Lower leg skin (tissue), 4 donors: ENCODE results near the gene MRPL21. TPM values are rescaled to one million over a fixed set of nuclear protein-coding genes. Genes with fewer than 3 reads are reported as not detected.

Experiments
- DNase-seq, 2 donors: peaks; one replicate each; pipeline ENCODE4 v3.0.0-alpha.2; 2019; ENCODE audit warnings: low spot score in 2 of 2
- H3K4me3 ChIP-seq: fragments of 200-600 bp; sonication (generic); 2 replicates; pipeline ENCODE4 v1.5.1; 2017; ENCODE audit warnings: mild to moderate bottlenecking, low read depth; ENCODE audit not compliant: poor library complexity, severe bottlenecking
- CTCF ChIP-seq, 3 donors: fragments of 450-650 bp; IDR thresholded peaks; one replicate each; pipeline ENCODE4 v1.5.1; 2016; ENCODE audit warnings: antibody characterized with exemption in 3 of 3, mild to moderate bottlenecking in 3 of 3, moderate library complexity in 2 of 3
- POLR2A ChIP-seq, 2 donors: fragments of 450-650 bp; IDR thresholded peaks; one replicate each; pipeline ENCODE4 v1.6.1; 2016 to 2017; ENCODE audit warnings: antibody characterized with exemption in 2 of 2, mild to moderate bottlenecking in 1 of 2, moderate library complexity in 1 of 2
- WGBS, 2 donors: methylation state at CpG; one replicate each; pipeline ENCODE4 v1.1.5; 2018; 5-methylcytosine and 5-hydroxymethylcytosine counted together
- intact Hi-C: fragments of 100-400 bp; cut with DNase I; formaldehyde crosslinking; loops from one replicate; pipeline ENCODE4 v1.15.0; 2023; ENCODE audit warnings: low total_unique reads
- total RNA-seq, 4 donors: library from RNA; depleted of rRNA; stranded (reverse); fragments of >200 nt; gene quantifications; one replicate each; pipeline ENCODE4 v1.1.0, GENCODE V29; 2016

Gene MRPL21
- total RNA-seq, 4 donors from 2014 or later, result 34.0 to 54.5 (median 41.8) TPM

GRCh38 chr11:68933605-68934320 lies 30.1 kb upstream of the MRPL21 start:
- TF ChIP-seq POLR2A (IDR thresholded peaks at IDR 0.05) (no peak), CTCF (IDR thresholded peaks at IDR 0.05) (no peak)
- H3K4me3 ChIP-seq, result no peak overlapping the region
- intact Hi-C loops, result no loop called here
- 87 to 89% methylated on average over 17 of the region's 17 CpGs for WGBS, 2 donors
- DNase-seq, result no peak

- DNase-seq, result no peak
- H3K4me3 ChIP-seq, result no peak overlapping the region
- 98% methylated on average over 21 to 24 of the region's 24 CpGs for WGBS, 2 donors
- TF ChIP-seq POLR2A (IDR thresholded peaks at IDR 0.05), result no peak
- TF ChIP-seq CTCF (IDR thresholded peaks at IDR 0.05), result no peak
- intact Hi-C loops, result no loop called here
Observed at GRCh38 chr11:68932933-68933577, 29.4 kb upstream of the MRPL21 start.

- TF ChIP-seq CTCF (IDR thresholded peaks at IDR 0.05) (no peak), POLR2A (IDR thresholded peaks at IDR 0.05) (no peak)
- no peak overlapping the region for H3K4me3 ChIP-seq
- intact Hi-C loops, result no loop called here
- 76 to 89% methylated on average over 7 of the region's 7 CpGs for WGBS, 2 donors
- DNase-seq, result no peak
Observed at GRCh38 chr11:68932358-68932757, 28.7 kb upstream of the MRPL21 start.

- DNase-seq, result no peak
- TF ChIP-seq POLR2A (IDR thresholded peaks at IDR 0.05) (no peak), CTCF (IDR thresholded peaks at IDR 0.05) (no peak)
- WGBS, 2 donors, result 80 to 93% methylated on average over 17 of the region's 17 CpGs
- H3K4me3 ChIP-seq, result no peak overlapping the region
- intact Hi-C loops, result no loop called here
Observed at GRCh38 chr11:68931911-68932310, 28.3 kb upstream of the MRPL21 start.

- no peak overlapping the region for H3K4me3 ChIP-seq
- WGBS, 2 donors, result 92 to 93% methylated on average over 19 to 21 of the region's 21 CpGs
- intact Hi-C loops, result no loop called here
- TF ChIP-seq POLR2A (IDR thresholded peaks at IDR 0.05), result no peak
- TF ChIP-seq CTCF (IDR thresholded peaks at IDR 0.05), result no peak
- no peak for DNase-seq
Observed at GRCh38 chr11:68930991-68931855, 27.6 kb upstream of the MRPL21 start.
